ENCODE measurements around the gene SFSWAP. TPM values are rescaled to one million over a fixed set of nuclear protein-coding genes. Genes with fewer than 3 reads are reported as not detected.
A peak's percentile ranks its signal among the peaks of the same experiment; 100 is the strongest.

SFSWAP gene
- polyA plus RNA-seq, 1 experiment: 12.5 TPM

DNA sequence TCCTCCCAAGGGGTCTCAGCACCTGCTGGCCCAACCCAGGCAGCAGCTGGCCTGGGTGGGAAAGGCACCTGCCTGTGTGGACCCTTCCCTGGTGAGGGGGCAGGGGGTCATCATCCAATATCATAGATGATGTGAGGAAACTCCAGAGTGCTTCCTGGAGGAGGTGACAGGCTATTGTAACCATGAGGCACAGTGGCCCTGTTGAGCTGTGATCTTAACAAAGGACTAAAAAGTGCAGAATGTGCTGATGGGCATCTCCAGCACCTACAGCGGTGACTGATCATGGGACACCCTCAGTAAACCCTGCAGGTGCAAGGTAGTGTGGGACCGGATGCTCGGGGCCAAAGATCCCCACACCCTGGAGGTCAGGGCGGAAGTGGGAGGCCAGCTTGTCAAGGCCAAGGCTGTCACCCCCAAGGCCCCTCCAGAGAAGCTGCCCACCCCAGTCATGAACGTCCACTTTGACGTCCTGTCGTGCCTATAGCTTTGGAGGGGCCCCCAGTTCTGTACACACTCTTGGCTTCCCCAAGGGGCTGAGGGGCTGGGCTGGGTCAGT is 124.8 kb downstream of the SFSWAP start:
- CTCF ChIA-PET: interaction anchor here (0.5 kb wide), 1 partner anchor 969 kb away, joined by 3 read pairs; no protein-coding TSS in a partner anchor

DNA sequence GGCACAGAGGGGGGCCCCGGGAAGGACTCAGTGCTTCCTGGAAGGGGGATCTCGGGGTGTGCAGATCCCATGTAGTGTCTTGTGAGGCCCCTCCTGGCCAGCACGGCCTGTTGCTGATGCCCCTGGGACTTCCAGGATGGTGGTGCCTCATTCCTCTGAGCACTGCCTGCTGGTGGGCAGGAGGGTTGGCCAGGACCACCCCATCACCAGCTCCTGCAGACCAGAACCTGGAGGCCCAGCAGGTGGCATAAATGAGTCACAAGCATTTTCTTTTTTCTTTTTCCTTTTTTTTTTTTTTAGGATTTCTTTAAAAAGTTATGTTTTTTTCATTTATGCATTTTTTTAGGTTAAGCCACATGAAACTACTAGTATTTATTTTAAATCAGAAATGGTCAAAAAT is 125.3 kb downstream of the SFSWAP start:
- POLR2A ChIA-PET: no interaction called here
- no peak overlapping the region for H3K4me3 ChIP-seq (ENCODE audit: low read depth, low read length)
- H3K27me3 ChIP-seq (ENCODE audit: control insufficient read depth, insufficient read depth, low read length): no peaks in the 10 kb centered on the region
- DNase-seq (ENCODE audit: low read depth, low spot score): no peak
- TF ChIP-seq, protein P1, sequence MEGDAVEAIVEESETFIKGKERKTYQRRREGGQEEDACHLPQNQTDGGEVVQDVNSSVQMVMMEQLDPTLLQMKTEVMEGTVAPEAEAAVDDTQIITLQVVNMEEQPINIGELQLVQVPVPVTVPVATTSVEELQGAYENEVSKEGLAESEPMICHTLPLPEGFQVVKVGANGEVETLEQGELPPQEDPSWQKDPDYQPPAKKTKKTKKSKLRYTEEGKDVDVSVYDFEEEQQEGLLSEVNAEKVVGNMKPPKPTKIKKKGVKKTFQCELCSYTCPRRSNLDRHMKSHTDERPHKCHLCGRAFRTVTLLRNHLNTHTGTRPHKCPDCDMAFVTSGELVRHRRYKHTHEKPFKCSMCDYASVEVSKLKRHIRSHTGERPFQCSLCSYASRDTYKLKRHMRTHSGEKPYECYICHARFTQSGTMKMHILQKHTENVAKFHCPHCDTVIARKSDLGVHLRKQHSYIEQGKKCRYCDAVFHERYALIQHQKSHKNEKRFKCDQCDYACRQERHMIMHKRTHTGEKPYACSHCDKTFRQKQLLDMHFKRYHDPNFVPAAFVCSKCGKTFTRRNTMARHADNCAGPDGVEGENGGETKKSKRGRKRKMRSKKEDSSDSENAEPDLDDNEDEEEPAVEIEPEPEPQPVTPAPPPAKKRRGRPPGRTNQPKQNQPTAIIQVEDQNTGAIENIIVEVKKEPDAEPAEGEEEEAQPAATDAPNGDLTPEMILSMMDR (IDR thresholded peaks at IDR 0.05; ENCODE audit: low read depth, low read length): peak; percentile 54
- CTCF ChIA-PET: interaction anchor here (0.5 kb wide), 1 partner anchor 969 kb away, joined by 3 read pairs; no protein-coding TSS in a partner anchor
- no peak overlapping the region for H3K27ac ChIP-seq (ENCODE audit: low read depth, low read length)
- no peaks in the 10 kb centered on the region; the same call in 1 of the 2 replicates for H3K9me3 ChIP-seq (ENCODE audit: control insufficient read depth, insufficient read depth, low read length)

More for the DNA sequence above, 124.8 kb downstream of the SFSWAP start:
- Histone ChIP-seq H3K9me3 (ENCODE audit: control insufficient read depth, insufficient read depth, low read length) (no peaks in the 10 kb centered on the region; the same call in 1 of the 2 replicates), H3K4me3 (ENCODE audit: low read depth, low read length) (no peak overlapping the region), H3K27me3 (ENCODE audit: control insufficient read depth, insufficient read depth, low read length) (no peaks in the 10 kb centered on the region), H3K27ac (ENCODE audit: low read depth, low read length) (no peak overlapping the region)
- TF ChIP-seq, protein P1 (IDR thresholded peaks at IDR 0.05; ENCODE audit: low read depth, low read length): no peak
- POLR2A ChIA-PET: no interaction called here
- DNase-seq (ENCODE audit: low read depth, low spot score): no peak

DNA sequence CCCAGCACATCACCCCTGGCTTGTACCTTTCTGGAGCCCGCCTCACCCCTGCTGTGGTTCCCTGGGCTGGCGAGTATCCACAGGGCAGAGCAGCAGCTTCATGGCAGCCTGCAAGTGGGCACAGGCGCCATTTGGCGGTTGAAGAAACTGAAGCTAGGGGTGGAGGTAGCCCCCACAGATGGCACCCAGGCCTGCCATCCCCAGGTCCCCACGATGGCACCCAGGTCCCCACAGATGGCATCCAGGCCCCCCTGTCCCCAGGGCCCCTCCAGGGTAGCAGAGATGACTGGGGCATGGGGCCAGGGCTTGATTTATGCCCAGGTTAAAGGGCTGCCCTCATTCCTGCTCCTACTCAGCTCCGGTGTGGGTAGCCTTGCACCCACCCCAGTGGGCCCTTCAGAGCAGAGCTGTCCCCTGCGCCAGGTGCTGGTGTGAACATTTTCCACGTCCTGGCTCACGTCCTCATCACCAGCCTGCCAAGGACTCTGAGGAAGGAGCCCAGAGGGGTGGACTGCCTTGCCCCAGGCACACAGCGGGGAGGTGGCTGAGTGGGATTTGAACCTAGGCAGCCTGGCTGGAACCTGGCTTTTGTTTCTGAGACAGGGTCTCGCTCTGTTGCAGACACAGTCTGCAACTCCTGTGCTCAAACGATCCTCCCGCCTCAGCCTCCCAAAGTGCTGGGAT is 126.0 kb downstream of the SFSWAP start:
- TF ChIP-seq, protein P1 (IDR thresholded peaks at IDR 0.05; ENCODE audit: low read depth, low read length): no peak
- DNase-seq (ENCODE audit: low read depth, low spot score): no peak
- CTCF ChIA-PET: no interaction called here
- POLR2A ChIA-PET: no interaction called here
- H3K4me3 ChIP-seq (ENCODE audit: low read depth, low read length): no peak overlapping the region
- H3K9me3 ChIP-seq (ENCODE audit: control insufficient read depth, insufficient read depth, low read length): no peaks in the 10 kb centered on the region; the same call in 1 of the 2 replicates
- no peak overlapping the region for H3K27ac ChIP-seq (ENCODE audit: low read depth, low read length)
- no peaks in the 10 kb centered on the region for H3K27me3 ChIP-seq (ENCODE audit: control insufficient read depth, insufficient read depth, low read length)

DNA sequence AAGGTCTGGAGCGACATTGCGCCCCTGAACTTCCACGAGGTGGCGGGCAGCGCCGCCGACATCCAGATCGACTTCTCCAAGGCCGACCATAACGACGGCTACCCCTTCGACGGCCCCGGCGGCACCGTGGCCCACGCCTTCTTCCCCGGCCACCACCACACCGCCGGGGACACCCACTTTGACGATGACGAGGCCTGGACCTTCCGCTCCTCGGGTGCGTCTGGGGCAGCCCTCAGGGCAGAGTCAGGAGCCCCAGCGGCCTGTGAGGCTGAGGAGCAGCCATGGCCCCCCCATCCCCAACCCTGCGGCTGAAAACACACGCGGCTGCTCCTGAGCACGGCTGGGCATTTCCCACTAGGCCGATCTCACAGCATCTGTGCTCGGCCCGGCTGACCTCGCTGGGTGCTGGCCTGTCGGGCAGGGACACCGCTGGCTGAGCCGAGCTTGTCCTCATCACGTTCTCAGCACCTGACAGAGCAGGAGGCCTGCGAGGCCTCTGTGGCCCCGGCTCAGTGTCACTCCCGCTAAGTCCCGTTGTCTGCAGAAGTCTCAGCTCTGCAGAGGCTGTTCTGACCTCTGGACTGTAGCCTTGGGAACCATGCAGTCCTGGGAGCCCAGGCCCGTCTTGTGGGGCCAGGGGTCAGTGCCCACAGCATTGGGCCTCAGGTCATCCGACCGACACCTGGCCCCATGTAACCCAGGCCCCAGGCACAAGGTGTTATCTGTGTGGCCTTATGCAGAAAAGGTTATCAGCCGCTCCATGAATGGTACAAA is 129.9 kb downstream of the SFSWAP start:
- Histone ChIP-seq H3K9me3 (ENCODE audit: control insufficient read depth, insufficient read depth, low read length) (peaks cover 4% of the 10 kb centered on the region; the same call in 1 of the 2 replicates), H3K27me3 (ENCODE audit: control insufficient read depth, insufficient read depth, low read length) (no peaks in the 10 kb centered on the region), H3K27ac (ENCODE audit: low read depth, low read length) (no peak overlapping the region), H3K4me3 (ENCODE audit: low read depth, low read length) (no peak overlapping the region)
- DNase-seq (ENCODE audit: low read depth, low spot score): no peak
- TF ChIP-seq, protein P1 (IDR thresholded peaks at IDR 0.05; ENCODE audit: low read depth, low read length): no peak
- ChIA-PET POLR2A (no interaction called here), CTCF (no interaction called here)

DNA sequence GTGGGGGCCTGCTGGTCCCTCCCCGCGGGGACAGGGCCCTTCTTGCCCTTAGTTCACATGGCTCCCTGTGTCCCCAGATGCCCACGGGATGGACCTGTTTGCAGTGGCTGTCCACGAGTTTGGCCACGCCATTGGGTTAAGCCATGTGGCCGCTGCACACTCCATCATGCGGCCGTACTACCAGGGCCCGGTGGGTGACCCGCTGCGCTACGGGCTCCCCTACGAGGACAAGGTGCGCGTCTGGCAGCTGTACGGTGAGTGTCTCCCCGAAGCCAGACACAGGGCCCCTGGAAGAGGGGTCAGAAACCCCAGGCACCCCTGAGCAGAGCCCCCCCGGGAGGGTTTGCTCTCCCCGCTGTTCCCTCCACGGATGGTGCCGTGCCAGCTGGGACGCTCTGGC is 130.7 kb downstream of the SFSWAP start:
- peaks cover 4% of the 10 kb centered on the region; the same call in 1 of the 2 replicates for H3K9me3 ChIP-seq (ENCODE audit: control insufficient read depth, insufficient read depth, low read length)
- TF ChIP-seq, protein P1 (IDR thresholded peaks at IDR 0.05; ENCODE audit: low read depth, low read length): no peak
- no peak for DNase-seq (ENCODE audit: low read depth, low spot score)
- ChIA-PET POLR2A (no interaction called here), CTCF (no interaction called here)
- no peaks in the 10 kb centered on the region for H3K27me3 ChIP-seq (ENCODE audit: control insufficient read depth, insufficient read depth, low read length)
- no peak overlapping the region for H3K27ac ChIP-seq (ENCODE audit: low read depth, low read length)
- no peak overlapping the region for H3K4me3 ChIP-seq (ENCODE audit: low read depth, low read length)
